ENCODE data around the gene HGFAC. TPM values are rescaled to one million over a fixed set of nuclear protein-coding genes. Genes with fewer than 3 reads are reported as not detected.

The HGFAC gene
- total RNA-seq, 4 donors from 2014 or later: 0.38 TPM; not detected in 3

GRCh38 chr4:3488820-3489219, 47.1 kb downstream of the HGFAC start:
- no peaks in the 10 kb centered on the region for H3K36me3 ChIP-seq
- H3K9me3 ChIP-seq: no peaks in the 10 kb centered on the region
- 38 to 49% methylated on average over 5 to 7 of the region's 11 CpGs for WGBS, 2 donors
- H3K4me1 ChIP-seq: peaks cover 14 to 24% (median 20%) of the 10 kb centered on the region in 3 donors
- peaks cover 0 to 100% (median 5%) of the 10 kb centered on the region in 4 donors for H3K27me3 ChIP-seq
- no peak overlapping the region for H3K4me3 ChIP-seq
- TF ChIP-seq POLR2A (IDR thresholded peaks at IDR 0.05) (no peak), CTCF (IDR thresholded peaks at IDR 0.05) (no peak)
- intact Hi-C loops (cut with DNase I): no loop called here
- DNase-seq: no peak
- H3K27ac ChIP-seq: no peak overlapping the region

GRCh38 chr4:3489451-3489962, 47.7 kb downstream of the HGFAC start:
- intact Hi-C loops (cut with DNase I): no loop called here
- 63 to 70% methylated on average over 6 to 11 of the region's 20 CpGs for WGBS, 2 donors
- DNase-seq: no peak

GRCh38 chr4:3491681-3492405, 50.1 kb downstream of the HGFAC start:
- Histone ChIP-seq H3K9me3 (no peaks in the 10 kb centered on the region), H3K27me3 (peaks cover 0 to 100% (median 2%) of the 10 kb centered on the region in 4 donors), H3K4me3 (no peak overlapping the region), H3K36me3 (no peaks in the 10 kb centered on the region), H3K4me1 (no peaks in the 10 kb centered on the region), H3K27ac (no peak overlapping the region)
- intact Hi-C loops (cut with DNase I): no loop called here
- DNase-seq: no peak
- TF ChIP-seq POLR2A (IDR thresholded peaks at IDR 0.05) (no peak), CTCF (IDR thresholded peaks at IDR 0.05) (no peak)
- 53 to 55% methylated on average over 2 to 8 of the region's 17 CpGs for WGBS, 2 donors

More at GRCh38 chr4:3489451-3489962, 47.7 kb downstream of the HGFAC start:
- no peak overlapping the region for H3K4me3 ChIP-seq
- TF ChIP-seq CTCF (IDR thresholded peaks at IDR 0.05) (no peak), POLR2A (IDR thresholded peaks at IDR 0.05) (no peak)
- H3K27ac ChIP-seq: no peak overlapping the region
- H3K27me3 ChIP-seq: peaks cover 0 to 100% (median 5%) of the 10 kb centered on the region in 4 donors
- H3K4me1 ChIP-seq: peaks cover 10 to 17% (median 14%) of the 10 kb centered on the region in 3 donors
- H3K36me3 ChIP-seq: no peaks in the 10 kb centered on the region
- H3K9me3 ChIP-seq: no peaks in the 10 kb centered on the region

GRCh38 chr4:3492741-3493719, 51.3 kb downstream of the HGFAC start:
- H3K27ac ChIP-seq: no peak overlapping the region
- 89 to 93% methylated on average over 7 to 8 of the region's 55 CpGs for WGBS, 2 donors
- H3K36me3 ChIP-seq: no peaks in the 10 kb centered on the region
- intact Hi-C loops (cut with DNase I): no loop called here
- no peak overlapping the region for H3K4me3 ChIP-seq
- H3K27me3 ChIP-seq: peaks cover 0 to 93% (median 2%) of the 10 kb centered on the region in 4 donors
- no peaks in the 10 kb centered on the region for H3K4me1 ChIP-seq
- no peaks in the 10 kb centered on the region for H3K9me3 ChIP-seq
- DNase-seq: no peak
- TF ChIP-seq CTCF (IDR thresholded peaks at IDR 0.05) (no peak), POLR2A (IDR thresholded peaks at IDR 0.05) (no peak)

Data from esophagus squamous epithelium (tissue), 5 donors.